ENCODE data around the gene WDR27.

WDR27 gene

DNA sequence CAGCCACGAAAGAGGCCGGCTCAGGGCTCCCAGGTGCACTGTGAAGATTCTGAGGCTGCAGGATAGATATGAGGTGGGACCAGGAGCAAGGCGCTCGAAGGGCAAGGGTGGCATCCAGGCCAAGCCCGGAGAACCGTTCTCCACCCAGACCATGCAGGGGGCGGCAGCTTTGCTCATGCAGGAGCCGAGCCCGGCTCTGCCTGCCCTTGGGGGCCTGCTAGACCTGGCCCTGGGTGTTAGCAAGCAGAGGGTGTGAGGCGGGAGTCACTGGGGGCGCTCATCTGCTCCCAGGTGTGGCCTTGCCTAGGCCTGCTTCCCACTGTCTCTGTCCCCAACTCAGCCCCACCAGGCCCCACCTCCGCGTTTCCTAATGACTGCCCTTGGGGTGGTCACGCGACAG, 59.4 kb downstream of the WDR27 start:
- TF ChIP-seq SIN3A (IDR thresholded peaks at IDR 0.05; ENCODE audit: borderline replicate concordance, insufficient read depth, low read length) (no peak), TAF1 (IDR thresholded peaks at IDR 0.05; ENCODE audit: borderline replicate concordance, insufficient read depth, low read length) (no peak), POLR2AphosphoS5 (IDR thresholded peaks at IDR 0.05; ENCODE audit: low read depth, low read length) (no peak), FOXP2 (optimal IDR thresholded peaks at IDR 0.05; ENCODE audit: borderline replicate concordance, extremely low read depth, extremely low read length, insufficient read depth) (no peak)
- TF ChIP-seq, protein P1, sequence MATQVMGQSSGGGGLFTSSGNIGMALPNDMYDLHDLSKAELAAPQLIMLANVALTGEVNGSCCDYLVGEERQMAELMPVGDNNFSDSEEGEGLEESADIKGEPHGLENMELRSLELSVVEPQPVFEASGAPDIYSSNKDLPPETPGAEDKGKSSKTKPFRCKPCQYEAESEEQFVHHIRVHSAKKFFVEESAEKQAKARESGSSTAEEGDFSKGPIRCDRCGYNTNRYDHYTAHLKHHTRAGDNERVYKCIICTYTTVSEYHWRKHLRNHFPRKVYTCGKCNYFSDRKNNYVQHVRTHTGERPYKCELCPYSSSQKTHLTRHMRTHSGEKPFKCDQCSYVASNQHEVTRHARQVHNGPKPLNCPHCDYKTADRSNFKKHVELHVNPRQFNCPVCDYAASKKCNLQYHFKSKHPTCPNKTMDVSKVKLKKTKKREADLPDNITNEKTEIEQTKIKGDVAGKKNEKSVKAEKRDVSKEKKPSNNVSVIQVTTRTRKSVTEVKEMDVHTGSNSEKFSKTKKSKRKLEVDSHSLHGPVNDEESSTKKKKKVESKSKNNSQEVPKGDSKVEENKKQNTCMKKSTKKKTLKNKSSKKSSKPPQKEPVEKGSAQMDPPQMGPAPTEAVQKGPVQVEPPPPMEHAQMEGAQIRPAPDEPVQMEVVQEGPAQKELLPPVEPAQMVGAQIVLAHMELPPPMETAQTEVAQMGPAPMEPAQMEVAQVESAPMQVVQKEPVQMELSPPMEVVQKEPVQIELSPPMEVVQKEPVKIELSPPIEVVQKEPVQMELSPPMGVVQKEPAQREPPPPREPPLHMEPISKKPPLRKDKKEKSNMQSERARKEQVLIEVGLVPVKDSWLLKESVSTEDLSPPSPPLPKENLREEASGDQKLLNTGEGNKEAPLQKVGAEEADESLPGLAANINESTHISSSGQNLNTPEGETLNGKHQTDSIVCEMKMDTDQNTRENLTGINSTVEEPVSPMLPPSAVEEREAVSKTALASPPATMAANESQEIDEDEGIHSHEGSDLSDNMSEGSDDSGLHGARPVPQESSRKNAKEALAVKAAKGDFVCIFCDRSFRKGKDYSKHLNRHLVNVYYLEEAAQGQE (IDR thresholded peaks at IDR 0.05; ENCODE audit: insufficient read depth in 1 of 2, low read depth in 2 of 2, low read length in 2 of 2): no peak

DNA sequence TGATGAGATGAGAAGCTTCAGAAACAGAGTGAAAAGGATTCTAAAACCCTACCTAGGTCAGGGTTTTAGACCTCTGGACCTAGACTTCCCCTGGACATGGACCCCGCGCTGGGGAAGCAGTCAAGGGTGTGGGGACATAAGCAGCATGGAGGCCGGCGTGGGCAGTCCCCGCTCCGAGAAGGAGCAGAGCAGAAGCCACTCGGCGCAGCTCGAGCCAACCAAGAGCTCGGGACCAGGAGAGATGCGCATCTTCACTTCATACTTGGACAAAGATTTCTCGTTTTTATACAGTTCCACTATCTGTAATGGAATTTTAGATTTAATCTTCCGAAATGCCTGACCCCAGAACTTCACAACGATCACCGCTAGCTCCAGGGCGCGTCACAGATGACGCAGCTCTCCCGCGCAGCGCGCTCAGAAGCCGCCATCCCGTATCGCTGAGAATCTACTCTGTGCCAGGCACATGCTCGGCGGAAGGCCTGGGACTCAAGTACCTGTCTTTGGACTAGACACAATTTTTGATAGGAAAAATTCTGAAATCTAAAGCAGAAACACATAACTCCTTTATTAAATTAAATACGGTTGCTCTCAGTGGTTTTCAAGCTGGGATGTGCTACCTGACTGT, 60.3 kb downstream of the WDR27 start:
- no peak for TF ChIP-seq POLR2AphosphoS5 (IDR thresholded peaks at IDR 0.05; ENCODE audit: low read depth, low read length)
- no peak for TF ChIP-seq FOXP2 (optimal IDR thresholded peaks at IDR 0.05; ENCODE audit: borderline replicate concordance, extremely low read depth, extremely low read length, insufficient read depth)
- TF ChIP-seq, protein P1 (IDR thresholded peaks at IDR 0.05; ENCODE audit: insufficient read depth in 1 of 2, low read depth in 2 of 2, low read length in 2 of 2): no peak
- TF ChIP-seq TAF1 (IDR thresholded peaks at IDR 0.05; ENCODE audit: borderline replicate concordance, insufficient read depth, low read length): no peak
- no peak for TF ChIP-seq SIN3A (IDR thresholded peaks at IDR 0.05; ENCODE audit: borderline replicate concordance, insufficient read depth, low read length)

GRCh38 chr6:169640983-169641382, 60.8 kb downstream of the WDR27 start:
- TF ChIP-seq TAF1 (IDR thresholded peaks at IDR 0.05; ENCODE audit: borderline replicate concordance, insufficient read depth, low read length) (no peak), SIN3A (IDR thresholded peaks at IDR 0.05; ENCODE audit: borderline replicate concordance, insufficient read depth, low read length) (no peak), POLR2AphosphoS5 (IDR thresholded peaks at IDR 0.05; ENCODE audit: low read depth, low read length) (no peak), FOXP2 (optimal IDR thresholded peaks at IDR 0.05; ENCODE audit: borderline replicate concordance, extremely low read depth, extremely low read length, insufficient read depth) (no peak)
- TF ChIP-seq, protein P1 (IDR thresholded peaks at IDR 0.05; ENCODE audit: insufficient read depth in 1 of 2, low read depth in 2 of 2, low read length in 2 of 2): no peak

DNA sequence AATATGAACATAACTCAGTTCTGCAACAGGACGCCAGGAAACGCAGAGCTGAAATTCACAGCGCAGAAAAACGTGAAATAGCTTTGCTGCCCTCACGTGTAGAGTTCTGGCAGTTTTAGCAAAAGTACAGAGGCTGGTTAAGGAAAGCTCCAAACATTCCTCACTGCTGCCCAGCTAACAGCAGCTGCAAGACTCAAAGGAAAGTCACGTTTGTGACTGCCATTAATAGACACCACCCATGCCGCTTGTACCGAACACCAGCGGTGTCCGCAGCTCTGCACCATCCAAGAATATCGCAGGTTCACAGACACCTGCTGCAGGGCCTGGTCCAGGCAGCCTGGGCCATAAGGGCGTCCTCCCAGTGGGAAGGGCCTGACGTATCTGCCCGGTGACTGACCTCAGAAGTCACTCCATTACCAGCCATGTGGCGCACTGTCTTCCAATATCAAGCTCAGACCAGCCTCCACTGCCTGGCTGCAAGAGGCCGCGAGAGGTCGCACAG, 61.4 kb downstream of the WDR27 start:
- TF ChIP-seq FOXP2 (optimal IDR thresholded peaks at IDR 0.05; ENCODE audit: borderline replicate concordance, extremely low read depth, extremely low read length, insufficient read depth) (no peak), SIN3A (IDR thresholded peaks at IDR 0.05; ENCODE audit: borderline replicate concordance, insufficient read depth, low read length) (no peak), POLR2AphosphoS5 (IDR thresholded peaks at IDR 0.05; ENCODE audit: low read depth, low read length) (no peak), TAF1 (IDR thresholded peaks at IDR 0.05; ENCODE audit: borderline replicate concordance, insufficient read depth, low read length) (no peak)
- TF ChIP-seq, protein P1 (IDR thresholded peaks at IDR 0.05; ENCODE audit: insufficient read depth in 1 of 2, low read depth in 2 of 2, low read length in 2 of 2): no peak
